GM19468 (cell line): Measurements from ENCODE around the gene CREB3L1.

ENCODE experiments used
- ATAC-seq: cut with Tn5 transposase; IDR thresholded peaks from one replicate; pipeline ENCODE4 v1.9.1; 2021; ENCODE audit warnings: mild to moderate bottlenecking, moderate library complexity, moderate number of reproducible peaks; ENCODE audit not compliant: unreplicated experiment; ENCODE audit errors: extremely low read depth

Gene CREB3L1

GRCh38 chr11:46357483-46357936 lies 80.0 kb downstream of the CREB3L1 start:
- no peak for ATAC-seq

DNA sequence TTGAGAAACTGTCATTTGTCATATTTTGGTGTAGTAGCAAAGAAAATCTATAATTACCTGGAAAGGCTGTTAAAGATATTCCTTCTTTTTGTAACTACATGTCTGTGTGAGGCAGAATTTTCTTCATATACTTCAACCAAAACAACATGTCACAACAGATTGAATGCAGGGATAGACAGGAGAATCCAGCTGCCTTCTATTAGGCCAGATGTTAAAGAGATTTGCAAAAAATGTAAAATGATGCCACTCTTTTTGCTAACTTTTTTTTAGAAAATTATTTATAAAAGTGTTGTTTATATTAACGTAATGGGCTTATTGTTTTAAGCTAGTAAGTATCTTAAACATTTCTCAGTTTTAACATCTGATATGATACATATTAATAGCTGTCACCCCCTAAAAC lies 82.5 kb downstream of the CREB3L1 start:
- no peak for ATAC-seq

- no peak for ATAC-seq
These were observed 83.4 kb downstream of the CREB3L1 start for GRCh38 chr11:46360878-46361277.

GRCh38 chr11:46361283-46362155 lies 84.1 kb downstream of the CREB3L1 start:
- ATAC-seq = peak; percentile 40

- no peak for ATAC-seq
These were observed 84.9 kb downstream of the CREB3L1 start for GRCh38 chr11:46362156-46363030.

- no peak for ATAC-seq
These were observed 85.6 kb downstream of the CREB3L1 start for GRCh38 chr11:46363031-46363407.

GRCh38 chr11:46363455-46364005 lies 86.1 kb downstream of the CREB3L1 start:
- no peak for ATAC-seq

DNA sequence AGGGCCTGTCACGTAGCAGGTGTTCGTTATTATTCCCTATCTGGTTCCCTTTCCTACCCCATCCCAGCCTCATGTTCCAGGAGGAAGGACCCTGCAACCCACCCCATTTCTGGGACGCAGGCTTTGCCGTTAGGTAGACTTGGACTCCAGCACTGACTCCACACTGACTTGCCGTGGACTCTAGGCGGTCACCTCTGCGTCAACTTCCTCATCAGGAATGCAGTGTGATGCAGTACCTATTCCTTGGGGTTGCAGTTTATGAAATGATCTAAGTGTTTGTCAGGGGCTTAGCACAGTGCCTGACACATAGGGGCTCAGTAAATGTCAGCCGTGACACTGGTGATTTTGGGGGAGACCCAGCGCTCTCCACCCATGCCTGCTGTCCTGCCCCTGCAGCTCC lies 86.6 kb downstream of the CREB3L1 start:
- no peak for ATAC-seq

GRCh38 chr11:46364791-46365190 lies 87.3 kb downstream of the CREB3L1 start:
- ATAC-seq = no peak

DNA sequence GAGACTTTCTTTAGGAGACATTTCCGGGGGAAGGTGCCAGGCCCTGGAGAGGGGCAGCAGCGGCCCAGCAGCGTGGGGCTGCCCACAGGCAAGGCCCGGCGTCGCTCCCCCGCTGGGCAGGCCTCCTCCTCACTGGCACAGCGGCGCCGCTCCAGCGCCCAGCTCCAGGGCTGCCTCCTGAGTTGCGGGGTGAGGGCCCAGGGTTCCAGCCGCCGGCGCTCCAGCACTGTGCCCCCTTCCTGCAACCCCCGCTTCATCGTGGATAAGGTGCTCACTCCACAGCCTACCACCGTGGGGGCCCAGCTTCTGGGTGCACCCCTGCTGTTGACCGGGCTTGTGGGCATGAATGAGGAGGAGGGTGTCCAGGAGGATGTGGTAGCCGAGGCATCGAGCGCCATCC lies 88.8 kb downstream of the CREB3L1 start:
- ATAC-seq = no peak

- ATAC-seq = no peak
These were observed 89.2 kb downstream of the CREB3L1 start for GRCh38 chr11:46366661-46367161.

DNA sequence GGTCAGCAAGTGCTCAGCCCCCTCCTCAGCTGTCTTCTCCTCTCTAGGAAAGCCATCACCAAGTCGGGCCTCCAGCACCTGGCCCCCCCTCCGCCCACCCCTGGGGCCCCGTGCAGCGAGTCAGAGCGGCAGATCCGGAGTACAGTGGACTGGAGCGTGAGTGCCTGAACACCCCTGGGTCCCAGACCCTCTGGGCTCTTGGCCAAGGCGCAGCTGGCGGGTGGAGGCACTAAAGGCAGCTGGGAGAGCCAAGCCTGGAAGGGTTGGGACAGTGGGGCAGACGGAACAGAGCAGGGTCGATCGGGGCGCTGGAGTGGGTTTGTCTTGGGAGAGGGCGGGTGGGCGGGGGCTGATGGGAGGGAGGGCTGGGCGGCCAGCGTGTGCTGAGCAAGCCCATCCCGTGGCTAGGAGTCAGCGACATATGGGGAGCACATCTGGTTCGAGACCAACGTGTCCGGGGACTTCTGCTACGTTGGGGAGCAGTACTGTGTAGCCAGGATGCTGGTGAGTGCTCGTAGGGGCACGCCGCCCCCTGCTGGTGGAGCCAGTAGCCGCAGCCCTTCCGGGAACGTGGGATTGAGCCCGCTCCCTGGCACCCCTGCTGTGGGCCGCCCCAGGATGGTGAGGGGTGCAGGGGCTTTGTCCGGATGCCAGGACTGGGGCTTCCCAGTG lies 89.9 kb downstream of the CREB3L1 start:
- ATAC-seq = no peak

- no peak for ATAC-seq
These were observed 90.4 kb downstream of the CREB3L1 start for GRCh38 chr11:46367916-46368267.

DNA sequence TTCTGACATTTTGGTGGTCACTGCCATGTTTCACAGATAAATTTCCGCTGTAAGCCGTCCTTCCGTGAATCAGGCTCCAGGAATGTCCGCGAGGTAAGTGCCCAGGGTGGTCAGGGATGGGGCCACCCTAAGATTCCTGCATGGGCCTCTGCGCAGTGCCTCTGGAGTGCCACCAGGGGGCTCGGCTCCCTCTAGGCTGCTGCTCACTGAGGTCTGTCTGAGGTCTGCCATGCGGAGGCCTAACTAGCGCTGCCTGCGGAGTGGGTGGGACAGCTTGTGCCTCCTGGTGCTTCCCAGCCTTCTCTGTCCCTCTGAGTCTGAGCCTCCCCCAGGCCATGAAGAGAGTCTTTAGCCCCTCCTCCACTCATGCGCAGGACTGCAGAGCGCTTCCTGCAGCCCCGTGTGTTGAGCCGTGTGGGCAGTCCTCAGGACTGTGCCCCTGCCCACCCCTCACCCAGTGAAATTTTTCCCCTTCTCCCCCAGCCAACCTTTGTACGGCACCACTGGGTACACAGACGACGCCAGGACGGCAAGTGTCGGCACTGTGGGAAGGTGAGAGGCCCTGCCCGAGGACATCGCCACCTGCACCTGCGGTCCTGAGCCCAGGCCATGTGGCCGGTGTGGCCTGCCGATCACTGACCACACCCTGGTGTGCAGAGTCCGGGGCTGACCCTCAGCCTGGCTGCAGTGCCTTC lies 92.1 kb downstream of the CREB3L1 start:
- no peak for ATAC-seq

GRCh38 chr11:46370253-46370652 lies 92.8 kb downstream of the CREB3L1 start:
- no peak for ATAC-seq
